DOHH2 (cell line): ENCODE results near the gene TULP1.

ENCODE experiments used
- CTCF ChIP-seq: fragments of 200-600 bp; sonication (generic); IDR thresholded peaks from one replicate; pipeline ENCODE4 v1.5.1; 2014; ENCODE audit warnings: antibody characterized with exemption, mild to moderate bottlenecking, low read depth, low read length; ENCODE audit not compliant: poor library complexity, severe bottlenecking
- EZH2phosphoT487 ChIP-seq: fragments of 200-600 bp; sonication (generic); IDR thresholded peaks from 2 replicates; pipeline ENCODE4 v1.6.1; 2017; ENCODE audit warnings: borderline replicate concordance, mild to moderate bottlenecking, antibody characterized with exemption, low read length, moderate library complexity, mixed read lengths

- TF ChIP-seq CTCF (no peak), EZH2phosphoT487 (no peak)
These were observed 40.8 kb downstream of the TULP1 start for GRCh38 chr6:35471836-35472345.
